ENCODE data around the gene BANK1.

- no peak for TF ChIP-seq CTCF (conservative IDR thresholded peaks at IDR 0.05; ENCODE audit: low read length)
- TF ChIP-seq EZH2phosphoT487 (IDR thresholded peaks at IDR 0.05; ENCODE audit: borderline replicate concordance, low read depth, low read length), result no peak
Measured at GRCh38 chr4:101813604-101814003, 23.1 kb downstream of the BANK1 start.
